HL-60 (cell line): ENCODE results near the gene SLC25A29.

Source experiments
- CTCF ChIP-seq: IDR thresholded peaks from one replicate; pipeline ENCODE4 v1.5.1; 2011; ENCODE audit warnings: low read length, control low read depth, inconsistent platforms; ENCODE audit not compliant: insufficient read depth
- POLR2AphosphoS5 ChIP-seq: IDR thresholded peaks from 2 replicates; pipeline ENCODE4 v1.6.1; 2012; ENCODE audit warnings: low read depth
- REST ChIP-seq: IDR thresholded peaks from 2 replicates; pipeline ENCODE4 v1.6.1; 2012; ENCODE audit warnings: low read depth; ENCODE audit not compliant: insufficient replicate concordance

- TF ChIP-seq CTCF (no peak), POLR2AphosphoS5 (no peak), REST (no peak)
Measured at GRCh38 chr14:100334904-100335303, 28.7 kb upstream of the SLC25A29 start.
